ENCODE results near the gene MIER3. TPM values are rescaled to one million over a fixed set of nuclear protein-coding genes. Genes with fewer than 3 reads are reported as not detected.

MIER3 gene
- total and polyA plus RNA-seq, 2 experiments from 2014 or later, result 5.3 to 20.0 TPM

- Histone ChIP-seq H3K36me3 (ENCODE audit: low read depth) (no peaks in the 10 kb centered on the region), H3K79me2 (ENCODE audit: insufficient read depth) (no peaks in the 10 kb centered on the region), H3K9me3 (ENCODE audit: low read depth) (no peaks in the 10 kb centered on the region), H4K20me1 (ENCODE audit: insufficient read depth) (no peaks in the 10 kb centered on the region), H3K9me2 (ENCODE audit: insufficient read depth) (no peaks in the 10 kb centered on the region), H3K4me1 (ENCODE audit: insufficient read depth) (no peaks in the 10 kb centered on the region), H3K27ac (no peak overlapping the region), H3K27me3 (replicated peaks; ENCODE audit: insufficient read depth) (0 out of 2 replicates have a peak, but pooled peaks cover 4% of the 10 kb centered on the region), H3K4me3 (no peak overlapping the region), H3K9ac (no peak overlapping the region), H3K4me2 (ENCODE audit: unreplicated experiment) (no peak overlapping the region), H2AFZ (no peak overlapping the region), H3F3A (ENCODE audit: insufficient read depth) (no peaks in the 10 kb centered on the region)
- in situ Hi-C loops (cut with MboI), result no loop called here
- no peak for DNase-seq
- no peak for TF ChIP-seq EZH2phosphoT487 (IDR thresholded peaks at IDR 0.05; ENCODE audit: insufficient read depth, low read depth)
- TF ChIP-seq EZH2 (IDR thresholded peaks at IDR 0.05; ENCODE audit: insufficient read depth, poor library complexity, severe bottlenecking), result no peak
- 70 to 75% methylated on average over 4 of the region's 4 CpGs for WGBS, 2 experiments (ENCODE audit: low coverage in 1 of 2, low lambda C conversion rate in 2 of 2, missing lambda C conversion rate in 2 of 2)
Observed at GRCh38 chr5:56988490-56988889, 36.6 kb upstream of the MIER3 start.

DNA sequence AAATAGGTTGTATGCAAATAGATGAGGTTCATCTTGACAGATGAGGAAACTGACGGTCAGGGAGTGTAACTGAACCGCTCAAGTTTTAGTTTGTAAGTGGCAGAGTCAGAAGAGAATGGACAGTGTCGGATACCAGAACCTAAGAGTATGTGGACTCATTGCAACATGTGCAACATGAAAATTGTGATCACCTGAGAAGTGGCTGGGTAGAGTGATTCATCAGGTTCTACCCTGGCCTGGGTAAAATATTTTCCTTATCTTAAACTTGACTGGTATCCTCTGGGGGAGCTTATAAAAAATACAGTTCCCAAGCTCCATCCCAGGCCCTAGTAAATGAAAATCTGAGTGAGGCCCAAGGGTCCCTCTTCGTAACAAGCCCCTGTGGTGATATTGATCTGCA lies 35.2 kb upstream of the MIER3 start:
- no peak overlapping the region for H3K4me3 ChIP-seq
- no peaks in the 10 kb centered on the region for H3K4me1 ChIP-seq (ENCODE audit: insufficient read depth)
- no peak overlapping the region for H3K27ac ChIP-seq
- WGBS, 2 experiments (ENCODE audit: low coverage in 1 of 2, low lambda C conversion rate in 2 of 2, missing lambda C conversion rate in 2 of 2), result 81 to 90% methylated on average over 4 of the region's 4 CpGs
- no peaks in the 10 kb centered on the region for H3K9me2 ChIP-seq (ENCODE audit: insufficient read depth)
- no peak overlapping the region for H2AFZ ChIP-seq
- H3K4me2 ChIP-seq (ENCODE audit: unreplicated experiment), result no peak overlapping the region
- no peak for DNase-seq
- no peaks in the 10 kb centered on the region for H3K36me3 ChIP-seq (ENCODE audit: low read depth)
- 0 out of 2 replicates have a peak, but pooled peaks cover 7% of the 10 kb centered on the region for H3K27me3 ChIP-seq (replicated peaks; ENCODE audit: insufficient read depth)
- no peak for TF ChIP-seq EZH2 (IDR thresholded peaks at IDR 0.05; ENCODE audit: insufficient read depth, poor library complexity, severe bottlenecking)
- TF ChIP-seq EZH2phosphoT487 (IDR thresholded peaks at IDR 0.05; ENCODE audit: insufficient read depth, low read depth), result no peak
- H3K9ac ChIP-seq, result no peak overlapping the region
- no peaks in the 10 kb centered on the region for H3K9me3 ChIP-seq (ENCODE audit: low read depth)
- H4K20me1 ChIP-seq (ENCODE audit: insufficient read depth), result no peaks in the 10 kb centered on the region
- in situ Hi-C loops (cut with MboI), result no loop called here
- no peaks in the 10 kb centered on the region for H3K79me2 ChIP-seq (ENCODE audit: insufficient read depth)
- H3F3A ChIP-seq (ENCODE audit: insufficient read depth), result no peaks in the 10 kb centered on the region

DNA sequence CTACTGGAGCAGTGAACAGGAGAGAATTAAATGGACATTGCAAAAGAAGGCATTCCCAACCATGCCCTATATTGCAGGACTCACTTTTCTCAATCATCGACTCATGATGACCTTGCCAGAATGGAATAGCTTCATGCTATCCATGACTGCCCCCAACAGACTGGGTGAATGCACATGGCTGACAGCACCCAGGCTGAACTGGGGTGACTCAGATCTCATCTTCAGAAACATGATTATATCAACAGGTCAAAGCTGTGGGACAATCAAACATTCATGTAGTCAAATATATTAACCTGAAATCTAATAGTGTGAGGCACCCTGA lies 34.7 kb upstream of the MIER3 start:
- DNase-seq, result peak; percentile 71
- TF ChIP-seq EZH2 (IDR thresholded peaks at IDR 0.05; ENCODE audit: insufficient read depth, poor library complexity, severe bottlenecking), result no peak
- TF ChIP-seq EZH2phosphoT487 (IDR thresholded peaks at IDR 0.05; ENCODE audit: insufficient read depth, low read depth), result no peak
- WGBS, 2 experiments (ENCODE audit: low coverage in 1 of 2, low lambda C conversion rate in 2 of 2, missing lambda C conversion rate in 2 of 2), result 39 to 52% methylated on average over 1 of the region's 1 CpG

GRCh38 chr5:56985936-56986625 lies 34.2 kb upstream of the MIER3 start:
- Histone ChIP-seq H3K9me2 (ENCODE audit: insufficient read depth) (no peaks in the 10 kb centered on the region), H4K20me1 (ENCODE audit: insufficient read depth) (no peaks in the 10 kb centered on the region), H2AFZ (no peak overlapping the region; the same call in 1 of the 2 replicates), H3K4me2 (ENCODE audit: unreplicated experiment) (peak overlapping the region; percentile 0), H3K79me2 (ENCODE audit: insufficient read depth) (no peaks in the 10 kb centered on the region), H3K9me3 (ENCODE audit: low read depth) (no peaks in the 10 kb centered on the region), H3K4me3 (no peak overlapping the region), H3K27me3 (replicated peaks; ENCODE audit: insufficient read depth) (0 out of 2 replicates have a peak, but pooled peaks cover 7% of the 10 kb centered on the region), H3K36me3 (ENCODE audit: low read depth) (no peaks in the 10 kb centered on the region), H3K4me1 (ENCODE audit: insufficient read depth) (no peaks in the 10 kb centered on the region), H3F3A (ENCODE audit: insufficient read depth) (no peaks in the 10 kb centered on the region), H3K27ac (no peak overlapping the region), H3K9ac (no peak overlapping the region)
- in situ Hi-C loops (cut with MboI), result no loop called here
- whole genome bisulfite sequencing, 2 experiments (ENCODE audit: low coverage in 1 of 2, low lambda C conversion rate in 2 of 2, missing lambda C conversion rate in 2 of 2), result 44 to 48% methylated on average over 3 of the region's 3 CpGs
- DNase-seq, result peak; percentile 4
- no peak for TF ChIP-seq EZH2 (IDR thresholded peaks at IDR 0.05; ENCODE audit: insufficient read depth, poor library complexity, severe bottlenecking)
- no peak for TF ChIP-seq EZH2phosphoT487 (IDR thresholded peaks at IDR 0.05; ENCODE audit: insufficient read depth, low read depth)

More for the DNA sequence above, 34.7 kb upstream of the MIER3 start:
- Histone ChIP-seq H3K4me2 (ENCODE audit: unreplicated experiment) (peak overlapping the region; percentile 0), H3K9me3 (ENCODE audit: low read depth) (no peaks in the 10 kb centered on the region), H2AFZ (no peak overlapping the region; the same call in 1 of the 2 replicates), H3K27me3 (replicated peaks; ENCODE audit: insufficient read depth) (0 out of 2 replicates have a peak, but pooled peaks cover 7% of the 10 kb centered on the region), H3K36me3 (ENCODE audit: low read depth) (no peaks in the 10 kb centered on the region), H3F3A (ENCODE audit: insufficient read depth) (no peaks in the 10 kb centered on the region), H3K9ac (no peak overlapping the region), H3K27ac (no peak overlapping the region), H3K9me2 (ENCODE audit: insufficient read depth) (no peaks in the 10 kb centered on the region), H4K20me1 (ENCODE audit: insufficient read depth) (no peaks in the 10 kb centered on the region), H3K4me1 (ENCODE audit: insufficient read depth) (no peaks in the 10 kb centered on the region), H3K79me2 (ENCODE audit: insufficient read depth) (no peaks in the 10 kb centered on the region), H3K4me3 (no peak overlapping the region)
- in situ Hi-C loops (cut with MboI), result no loop called here
